NCI-H526 treated with DMSO at 0.1 percent for 48 hours (cell line): ENCODE results near the gene ADGRG7.
"Not testable (repeated sequence)": the region's sequence is repeated elsewhere in the genome, so short reads cannot be mapped to it uniquely, and the experiment has no call there.

Experiments used
- DNase-seq: peaks from one replicate; lab custom pipeline; 2025; lab: John Stamatoyannopoulos, UW

ADGRG7 gene

DNA sequence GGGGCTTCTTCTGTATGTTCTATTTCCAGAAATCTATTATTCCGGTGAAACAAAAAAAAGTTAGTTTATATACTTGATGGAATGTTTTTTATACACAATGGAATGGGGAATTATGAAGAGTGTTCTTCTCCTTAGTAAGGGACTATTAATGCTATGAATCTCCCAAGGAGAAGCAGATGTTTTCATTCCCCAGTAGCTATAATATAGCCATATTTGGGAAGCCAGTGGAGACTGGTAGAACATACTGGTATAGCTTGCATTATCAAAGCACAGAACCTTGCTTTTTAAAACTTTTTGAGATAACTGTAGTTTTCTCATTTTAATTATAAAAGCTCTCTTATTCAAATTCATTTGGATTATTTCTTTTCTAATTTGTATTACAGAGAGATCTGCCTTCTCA is 38.3 kb downstream of the ADGRG7 start:
- DNase-seq = no peak

DNA sequence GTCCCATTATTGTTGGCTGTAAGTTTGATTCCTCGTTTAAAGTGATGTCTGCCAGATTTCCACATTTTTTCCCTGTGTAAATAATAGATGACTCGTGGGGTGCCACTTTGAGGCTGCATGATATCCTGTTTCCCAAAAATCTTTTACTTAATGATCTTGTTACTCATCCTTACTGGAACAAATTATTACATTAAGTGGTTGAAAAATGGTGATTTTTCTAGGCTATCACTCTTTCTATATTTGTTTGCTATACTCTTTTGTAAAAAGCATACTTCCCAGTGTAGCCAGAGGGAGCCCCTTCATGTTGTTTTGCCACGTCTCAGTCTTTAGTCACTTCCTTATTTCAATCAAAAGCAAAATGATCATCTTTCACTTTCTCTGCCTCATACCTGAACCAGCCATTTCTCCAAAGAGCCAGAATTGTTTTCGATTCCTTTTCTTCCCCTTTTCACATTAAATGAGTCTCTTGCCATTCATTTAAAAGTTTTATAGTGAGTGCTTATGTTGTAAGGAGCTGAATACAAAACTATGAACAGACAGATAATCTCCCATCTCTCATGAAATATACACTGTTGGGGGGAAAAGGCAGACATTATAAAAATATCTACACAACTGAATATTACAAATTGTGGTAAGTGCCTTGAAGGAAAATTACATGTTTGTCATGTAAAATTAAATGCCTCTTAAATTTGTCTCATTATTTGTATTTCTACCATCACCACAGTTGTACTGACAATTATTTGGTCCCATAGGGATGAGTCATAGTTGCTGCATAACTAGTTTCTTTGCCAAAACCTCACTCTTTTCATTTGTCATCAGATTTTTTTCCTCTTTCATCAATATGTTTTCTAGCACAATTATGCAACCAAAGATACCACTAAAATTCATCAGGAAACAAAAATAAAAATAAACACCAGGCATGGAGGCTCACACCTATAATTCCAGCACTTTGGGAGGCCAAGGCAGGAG is 41.5 kb downstream of the ADGRG7 start:
- DNase-seq = no peak

DNA sequence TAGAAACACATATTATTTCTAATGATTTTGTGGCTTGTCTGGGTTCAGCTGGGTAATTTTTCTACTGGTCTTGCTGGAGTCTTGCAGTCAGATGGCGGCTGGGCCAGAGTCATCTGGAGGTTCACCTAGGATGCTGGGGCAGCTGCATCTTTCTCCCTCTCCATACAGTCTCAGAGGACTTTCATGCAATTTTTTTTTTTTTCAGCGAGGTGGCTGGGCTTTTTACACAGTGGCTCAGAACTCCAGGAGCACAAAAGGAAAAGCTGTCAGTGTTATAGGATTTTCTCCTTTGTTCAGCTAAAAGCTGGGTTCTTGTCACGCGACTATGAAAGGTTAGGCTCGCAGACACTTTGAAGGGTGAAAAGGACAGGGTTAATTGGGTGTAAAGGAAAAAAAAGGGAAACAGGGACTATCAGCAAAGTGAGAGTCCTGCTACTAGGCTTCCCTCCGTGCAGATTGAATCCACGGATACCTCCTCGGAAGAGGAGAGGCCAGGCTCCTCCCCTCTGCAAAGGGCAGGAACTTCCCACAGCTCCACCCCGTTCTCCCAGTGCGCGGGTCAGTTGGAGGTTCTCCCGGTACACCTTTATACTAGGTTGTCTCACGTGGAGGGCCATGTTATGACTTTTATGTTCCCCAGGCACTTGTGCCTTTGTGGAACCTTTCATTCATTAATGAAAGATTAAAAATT is 44.3 kb downstream of the ADGRG7 start:
- no peak for DNase-seq

DNA sequence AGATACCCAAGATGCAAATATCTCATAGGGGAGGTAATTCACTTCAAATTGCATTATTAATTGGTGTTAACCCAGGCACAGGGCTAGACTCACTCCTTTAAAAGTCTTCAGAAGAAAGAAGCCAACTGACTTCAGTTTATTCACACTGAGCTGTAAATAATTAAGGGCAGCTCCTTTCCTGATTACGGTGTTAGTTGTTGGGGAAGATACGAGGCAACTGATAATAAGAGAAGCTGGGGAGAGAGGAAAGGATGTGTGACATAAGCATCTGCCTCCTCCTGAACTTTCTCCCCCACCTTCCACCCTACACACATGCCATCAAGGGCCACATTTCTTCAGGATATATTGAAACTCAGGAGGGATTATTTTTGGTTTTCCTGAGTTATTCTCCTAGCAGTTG is 47.5 kb downstream of the ADGRG7 start:
- DNase-seq = no peak

DNA sequence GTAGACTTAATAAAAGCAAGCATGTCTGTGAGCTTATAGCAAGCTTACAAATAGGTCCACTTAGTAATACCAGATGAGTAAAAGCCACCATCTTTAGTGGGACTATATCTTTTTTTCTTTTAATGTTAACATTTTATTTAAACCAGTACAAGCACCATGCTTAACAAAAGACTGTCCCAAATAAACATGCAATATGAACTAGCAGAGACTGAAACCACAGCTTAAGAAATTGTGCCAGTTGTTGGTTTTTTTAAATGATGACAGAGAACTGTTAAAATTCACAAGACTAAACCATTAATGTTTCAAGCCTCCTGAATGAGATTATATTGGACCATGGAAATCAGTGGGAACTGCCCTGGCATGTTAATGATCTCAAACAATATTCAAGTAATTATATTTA is 51.9 kb downstream of the ADGRG7 start:
- not testable (repeated sequence) for DNase-seq

DNA sequence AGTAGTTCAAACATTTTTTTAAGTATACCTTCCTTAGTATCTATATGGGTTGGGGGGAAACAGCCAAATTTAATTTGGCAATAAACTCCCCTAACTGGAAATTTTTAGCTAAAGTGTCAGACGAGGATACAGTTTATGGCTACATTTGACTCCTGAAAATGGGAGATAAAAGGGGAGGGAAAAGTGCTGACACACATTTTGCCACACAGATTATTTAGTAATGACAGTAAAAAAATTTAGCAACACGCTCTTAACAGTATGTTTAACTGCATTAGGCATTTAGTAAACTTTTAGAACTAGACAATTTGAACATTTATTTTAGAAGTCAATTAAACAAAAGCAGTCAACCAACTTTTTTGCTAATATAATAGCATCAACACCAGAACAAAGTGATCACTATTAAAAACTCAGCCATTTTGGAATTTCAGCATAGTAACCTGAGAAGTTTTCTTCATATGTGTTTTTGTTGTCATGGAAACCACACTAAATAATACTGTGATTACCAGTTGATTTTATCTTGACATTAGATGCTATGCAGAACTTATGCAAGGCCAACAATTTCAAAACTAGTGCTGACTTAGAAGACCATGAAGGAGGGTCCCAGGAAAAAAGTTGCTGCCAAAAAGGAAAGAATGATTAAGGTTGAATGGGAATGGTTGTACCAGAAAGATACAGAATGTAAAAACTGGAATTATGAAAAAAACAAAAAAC is 52.9 kb downstream of the ADGRG7 start:
- DNase-seq = no peak

DNA sequence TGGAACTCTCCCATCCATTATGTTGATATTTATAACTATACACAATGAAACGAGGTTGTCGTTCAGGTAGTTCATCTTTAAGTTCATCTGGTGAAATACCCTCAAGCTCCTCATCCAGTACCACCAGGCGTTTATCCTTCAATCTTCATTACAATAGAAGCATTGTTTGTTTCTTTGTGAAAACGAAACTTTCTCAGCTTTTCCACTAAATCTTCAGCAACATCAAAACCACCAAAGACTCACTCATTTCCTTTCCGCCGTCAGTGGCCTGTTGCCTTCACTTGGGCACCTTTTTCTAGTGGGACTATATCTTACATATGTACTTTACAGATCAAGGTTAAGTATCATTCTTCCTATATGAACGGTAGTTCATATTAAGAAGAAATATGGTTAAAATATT is 55.8 kb downstream of the ADGRG7 start:
- DNase-seq = no peak

DNA sequence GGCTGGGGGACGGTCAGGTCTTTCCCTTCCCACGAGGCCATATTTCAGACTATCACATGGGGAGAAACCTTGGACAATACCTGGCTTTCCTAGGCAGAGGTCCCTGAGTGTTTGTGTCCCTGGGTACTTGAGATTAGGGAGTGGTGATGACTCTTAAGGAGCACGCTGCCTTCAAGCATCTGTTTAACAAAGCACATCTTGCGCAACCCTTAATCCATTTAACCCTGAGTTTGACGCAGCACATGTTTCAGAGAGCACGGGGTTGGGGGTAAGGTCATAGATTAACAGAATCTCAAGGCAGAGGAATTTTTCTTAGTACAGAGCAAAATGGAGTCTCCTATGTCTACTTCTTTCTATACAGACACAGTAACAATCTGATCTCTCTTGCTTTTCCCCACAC is 57.3 kb downstream of the ADGRG7 start:
- not testable (repeated sequence) for DNase-seq

DNA sequence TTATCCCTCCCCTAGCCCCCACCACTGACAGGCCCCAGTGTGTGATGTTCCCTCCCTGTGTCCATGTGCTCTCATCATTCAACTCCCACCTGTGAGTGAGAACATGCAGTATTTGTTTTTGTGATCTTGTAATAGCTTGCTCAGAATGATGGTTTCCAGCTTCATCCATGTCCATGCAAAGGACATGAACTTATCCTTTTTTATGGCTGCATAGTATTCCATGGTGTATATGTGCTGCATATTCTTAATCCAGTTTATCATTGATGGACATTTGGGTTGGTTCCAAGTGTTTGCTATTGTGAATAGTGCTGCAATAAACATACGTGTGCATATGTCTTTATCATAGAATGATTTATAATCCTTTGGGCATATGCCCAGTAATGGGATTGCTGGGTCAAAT is 57.9 kb downstream of the ADGRG7 start:
- DNase-seq = not testable (repeated sequence)

DNA sequence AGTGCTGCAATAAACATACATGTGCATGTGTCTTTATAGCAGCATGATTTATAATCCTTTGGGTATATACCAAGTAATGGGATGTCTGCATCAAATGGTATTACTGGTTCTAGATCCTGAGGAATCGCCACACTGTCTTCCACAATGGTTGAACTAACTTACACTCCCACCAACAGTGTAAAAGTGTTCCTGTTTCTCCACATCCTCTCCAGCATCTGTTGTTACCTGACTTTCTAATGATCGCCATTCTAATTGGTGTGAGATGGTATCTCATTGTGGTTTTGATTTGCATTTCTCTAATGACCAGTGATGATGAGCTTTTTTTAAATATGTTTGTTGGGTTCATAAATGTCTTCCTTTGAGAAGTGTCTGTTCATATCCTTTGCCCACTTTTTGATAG is 61.6 kb downstream of the ADGRG7 start:
- DNase-seq = not testable (repeated sequence)

DNA sequence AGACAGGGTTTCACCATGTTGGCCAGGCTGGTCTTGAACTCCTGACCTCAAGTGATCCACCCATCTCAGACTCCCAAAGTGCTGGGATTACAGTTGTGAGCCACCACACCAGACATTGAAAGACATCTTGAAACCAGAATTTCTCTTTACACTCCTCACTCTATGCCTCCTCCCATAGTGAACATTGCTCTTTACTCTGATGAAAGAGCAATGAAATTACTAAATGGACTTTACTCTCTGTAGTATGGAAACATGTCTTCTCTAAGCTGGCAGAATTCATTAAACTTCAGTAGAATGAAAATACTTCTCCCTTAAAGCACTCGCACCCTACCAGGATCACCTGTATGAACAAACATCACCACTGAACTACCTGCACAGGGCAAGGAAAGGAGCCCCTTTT is 72.1 kb downstream of the ADGRG7 start:
- no peak for DNase-seq

DNA sequence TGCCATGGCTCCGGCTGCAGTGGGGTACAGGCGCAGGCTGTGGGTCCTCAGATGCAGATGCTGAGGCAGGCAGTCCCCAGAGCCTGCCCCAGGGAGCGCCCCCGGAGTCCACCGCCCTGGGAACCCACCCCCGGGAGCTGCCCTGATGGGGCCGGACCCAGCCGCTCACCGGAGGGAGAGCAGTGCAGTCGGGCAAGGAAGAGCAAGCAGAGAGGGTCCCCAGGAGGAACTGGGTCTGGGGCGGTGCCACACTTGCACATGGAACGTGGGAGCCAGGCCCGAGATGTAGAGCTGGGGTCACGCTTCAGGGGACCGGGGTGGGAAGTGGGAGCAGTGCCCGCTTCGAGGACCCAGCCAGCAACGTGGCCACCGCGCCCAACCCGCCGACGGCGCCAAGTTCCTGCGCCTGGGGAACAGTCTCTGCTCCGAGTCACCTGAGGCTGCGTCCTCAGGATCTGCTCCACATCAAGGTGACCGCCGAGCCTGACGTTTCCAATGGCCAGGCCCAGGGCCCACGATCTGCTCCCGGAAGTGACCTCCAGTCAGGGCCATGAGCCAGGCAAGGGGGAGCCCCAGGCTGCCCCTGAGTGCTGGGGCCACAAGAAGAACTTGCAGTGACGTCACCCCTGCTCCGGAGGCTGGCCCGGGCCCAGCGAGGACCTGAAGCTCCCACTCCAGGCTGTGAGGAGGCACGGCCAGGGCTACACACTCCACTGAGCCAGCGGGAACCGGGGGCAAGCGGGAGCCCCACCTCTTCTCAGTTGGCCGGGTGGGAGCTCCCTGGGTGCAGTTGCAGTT is 72.9 kb downstream of the ADGRG7 start:
- DNase-seq = no peak

DNA sequence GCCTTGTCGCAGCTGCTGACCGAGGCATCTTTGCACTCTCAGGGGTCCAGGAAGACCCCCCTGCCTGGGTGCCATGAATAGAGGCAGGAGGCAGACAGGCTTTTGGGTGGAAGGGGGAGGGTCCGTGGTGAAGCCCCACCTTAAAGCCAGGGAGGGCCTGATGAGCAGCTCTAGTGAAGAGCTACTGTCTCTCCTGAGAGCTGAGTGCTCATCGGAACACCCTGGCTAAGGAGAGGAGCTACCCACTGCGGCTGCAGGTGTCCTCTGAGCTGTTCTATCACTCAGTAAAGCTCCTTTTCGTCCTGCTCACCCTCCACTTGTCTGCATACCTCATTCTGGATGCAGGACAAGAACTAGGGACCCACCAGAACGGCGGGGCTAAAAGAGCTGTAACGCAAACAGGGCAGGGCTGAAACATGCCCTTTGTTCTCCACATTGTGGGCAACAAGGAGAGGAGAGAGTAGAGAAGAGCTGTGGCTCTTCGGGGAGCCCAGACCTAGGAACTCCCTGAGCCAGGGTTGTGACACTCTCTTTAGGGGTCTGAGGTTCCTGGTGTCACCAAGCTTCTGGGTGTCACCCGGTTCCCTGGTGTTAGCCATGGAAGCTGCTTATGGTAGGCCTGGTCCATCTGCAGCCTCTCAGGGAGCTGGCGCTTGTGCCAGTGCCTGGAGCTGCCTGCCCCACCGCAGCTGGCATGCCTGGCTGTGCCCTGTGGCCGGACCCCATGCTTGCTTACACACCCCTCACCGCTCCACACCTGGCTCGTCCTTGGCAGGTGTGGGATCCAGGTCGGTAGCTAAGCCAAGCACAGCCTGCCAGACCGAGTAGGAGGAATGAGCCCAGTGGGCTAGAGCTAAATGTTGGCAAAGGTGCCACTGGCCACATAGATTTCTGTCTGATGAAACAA is 73.7 kb downstream of the ADGRG7 start:
- no peak for DNase-seq

DNA sequence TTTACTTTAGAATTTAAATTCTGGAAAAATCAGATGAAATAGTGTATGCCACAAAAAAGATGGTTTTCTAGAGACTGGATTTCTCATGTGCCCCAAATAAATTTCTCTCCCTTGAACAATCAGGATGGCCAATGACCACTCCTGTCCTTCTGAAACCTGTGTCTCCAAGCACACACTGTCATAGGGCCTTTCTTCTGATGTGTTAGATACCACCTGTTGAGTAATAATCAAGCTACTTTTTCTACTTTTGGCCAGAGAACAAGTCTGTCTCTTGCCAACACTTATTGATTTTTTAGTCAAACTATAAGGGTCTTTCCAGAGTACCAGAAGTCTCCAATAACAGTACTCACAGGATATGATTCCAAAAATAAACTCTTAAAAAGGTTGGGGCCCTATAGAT is 83.8 kb downstream of the ADGRG7 start:
- DNase-seq = no peak

DNA sequence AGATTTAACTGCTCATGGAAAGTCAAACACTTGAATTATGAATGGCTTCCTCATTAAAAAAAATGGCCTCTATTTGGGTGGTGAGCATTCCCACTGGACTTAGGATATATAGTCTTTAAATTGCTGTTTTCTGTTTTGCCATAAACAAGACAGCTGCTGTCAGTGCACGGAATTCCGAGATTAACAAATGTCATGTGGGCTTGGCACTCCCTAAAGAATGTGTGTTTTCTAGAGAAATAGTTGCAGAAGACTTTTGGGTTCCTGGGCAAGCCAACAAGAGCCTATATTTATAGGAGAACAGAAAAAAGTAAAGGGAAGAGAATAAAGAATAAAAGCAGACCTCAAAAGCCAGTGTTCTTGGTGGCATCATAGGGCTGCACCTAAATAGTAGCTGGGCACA is 86.3 kb downstream of the ADGRG7 start:
- no peak for DNase-seq

DNA sequence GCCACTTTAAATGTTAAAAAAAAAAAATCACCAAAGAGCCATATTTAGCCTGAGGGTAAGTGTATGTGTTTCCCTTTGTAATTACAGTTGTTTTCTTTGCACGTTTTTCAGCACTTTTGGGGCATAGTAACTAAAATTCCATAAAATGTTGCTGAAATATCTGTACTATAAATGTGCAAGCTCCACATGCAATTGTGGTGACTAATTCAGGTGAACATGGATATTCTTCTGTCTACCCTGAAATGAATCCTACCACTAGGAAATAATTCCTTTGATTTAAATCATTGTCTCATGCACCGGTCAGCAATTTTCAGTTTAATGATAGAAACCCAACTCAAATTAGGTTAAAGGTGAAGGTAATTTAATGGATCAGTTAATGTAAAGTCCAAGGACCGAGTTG is 86.8 kb downstream of the ADGRG7 start:
- no peak for DNase-seq

DNA sequence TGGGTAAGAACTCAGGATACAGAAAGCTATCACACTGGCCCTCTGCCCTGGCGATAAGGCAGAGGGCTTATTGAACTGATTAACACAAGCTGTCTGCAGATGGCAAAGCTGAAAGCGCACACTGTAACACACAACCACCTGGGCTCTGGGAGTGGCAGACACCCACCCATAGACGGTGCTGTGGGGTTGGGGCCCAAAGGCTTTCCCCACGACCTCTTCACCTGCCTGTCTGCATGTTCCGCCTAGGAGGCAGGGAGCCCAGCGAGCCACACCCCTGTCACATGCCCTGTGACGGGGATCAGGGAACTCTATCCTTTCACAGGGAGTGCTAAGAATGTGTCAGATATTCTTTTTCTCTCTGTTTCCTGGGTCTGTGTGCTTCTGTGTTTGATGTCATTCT is 87.8 kb downstream of the ADGRG7 start:
- no peak for DNase-seq

DNA sequence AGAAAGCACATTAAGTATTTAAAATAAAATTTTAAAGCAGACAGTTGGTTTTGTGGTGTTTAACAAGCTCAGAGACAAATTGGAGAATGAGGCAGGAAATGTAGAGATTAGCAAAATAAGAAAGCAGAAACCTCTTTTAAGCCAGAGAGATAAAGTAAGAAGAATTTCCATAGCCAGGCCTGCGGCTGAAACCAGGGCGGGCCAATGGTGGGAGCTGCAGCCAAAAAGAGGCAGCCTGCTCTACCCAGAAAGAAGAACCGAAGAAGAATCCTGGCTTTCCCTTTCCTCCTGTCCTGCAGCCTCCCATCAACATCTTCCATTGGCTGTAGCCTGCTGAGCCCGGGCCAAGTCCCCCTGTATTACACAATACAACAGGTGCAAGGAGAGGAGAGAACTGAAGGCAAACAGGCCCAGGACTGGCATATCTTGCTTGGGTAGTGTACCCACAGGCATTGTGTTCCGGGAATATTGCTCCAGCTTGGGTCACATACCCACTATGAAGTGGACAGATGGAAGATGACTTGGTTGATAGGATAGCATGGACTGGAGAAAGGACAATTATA is 88.4 kb downstream of the ADGRG7 start:
- DNase-seq = no peak

DNA sequence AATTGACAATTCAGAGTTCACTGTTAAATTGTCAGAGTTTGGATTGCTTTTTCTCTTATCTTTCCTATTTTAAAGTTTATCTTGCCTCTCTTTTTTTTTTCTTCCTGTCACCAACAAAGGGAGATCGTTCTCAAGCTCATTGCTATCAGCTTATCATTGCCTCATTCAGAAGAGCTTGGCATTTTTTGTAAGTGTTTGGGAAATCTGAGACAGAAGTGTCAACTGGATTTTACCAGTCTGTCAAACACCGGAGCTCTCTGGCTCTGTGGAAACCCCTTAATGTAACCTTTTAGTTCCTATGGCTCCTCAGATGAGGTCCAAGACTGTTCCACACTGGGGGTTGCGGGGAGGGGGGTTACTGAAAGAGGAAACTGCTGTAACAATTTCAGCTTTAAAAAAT is 89.3 kb downstream of the ADGRG7 start:
- DNase-seq = no peak

DNA sequence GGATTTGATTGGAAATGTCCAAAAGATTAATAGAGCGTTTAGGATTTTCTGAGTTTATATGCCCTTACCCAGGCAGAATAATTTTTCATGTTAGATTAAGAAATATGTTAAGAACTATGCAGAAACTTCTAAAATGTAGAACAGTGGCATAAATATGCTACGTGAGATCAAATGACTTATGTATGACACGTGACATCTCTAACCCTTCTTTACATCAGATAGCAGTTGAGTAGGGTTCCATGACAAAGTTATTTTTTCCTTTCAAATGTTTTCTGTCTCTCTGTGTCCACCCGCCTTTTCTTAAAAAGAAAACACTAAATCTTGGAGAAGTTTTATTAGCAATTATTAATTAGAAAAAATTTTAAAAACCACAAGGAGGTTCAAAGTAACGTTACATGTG is 91.3 kb downstream of the ADGRG7 start:
- no peak for DNase-seq
